NB4 (cell line): ENCODE data around the gene DGCR8.

Experiments
- DNase-seq: peaks from one replicate; pipeline ENCODE4 v3.0.0; 2010; ENCODE audit warnings: low read depth
- H3K4me3 ChIP-seq: one replicate; pipeline ENCODE4 v1.5.1; 2011; ENCODE audit warnings: mild to moderate bottlenecking, low read depth, low read length, moderate library complexity
- CTCF ChIP-seq: IDR thresholded peaks from one replicate; pipeline ENCODE4 v1.5.1; 2012; ENCODE audit warnings: low read depth, low read length
- MYC ChIP-seq: IDR thresholded peaks from 2 replicates; pipeline ENCODE4 v1.6.1; 2011; ENCODE audit warnings: low read depth, low read length
- POLR2A ChIP-seq: IDR thresholded peaks from 2 replicates; pipeline ENCODE4 v1.6.1; 2011; ENCODE audit warnings: mild to moderate bottlenecking; ENCODE audit not compliant: insufficient read length; ENCODE audit errors: extremely low read depth
- TF ChIP-seq, protein P1 (sequence below): IDR thresholded peaks from 2 replicates; pipeline ENCODE4 v1.6.1; 2011; ENCODE audit warnings: low read depth, low read length

DGCR8 gene

DNA sequence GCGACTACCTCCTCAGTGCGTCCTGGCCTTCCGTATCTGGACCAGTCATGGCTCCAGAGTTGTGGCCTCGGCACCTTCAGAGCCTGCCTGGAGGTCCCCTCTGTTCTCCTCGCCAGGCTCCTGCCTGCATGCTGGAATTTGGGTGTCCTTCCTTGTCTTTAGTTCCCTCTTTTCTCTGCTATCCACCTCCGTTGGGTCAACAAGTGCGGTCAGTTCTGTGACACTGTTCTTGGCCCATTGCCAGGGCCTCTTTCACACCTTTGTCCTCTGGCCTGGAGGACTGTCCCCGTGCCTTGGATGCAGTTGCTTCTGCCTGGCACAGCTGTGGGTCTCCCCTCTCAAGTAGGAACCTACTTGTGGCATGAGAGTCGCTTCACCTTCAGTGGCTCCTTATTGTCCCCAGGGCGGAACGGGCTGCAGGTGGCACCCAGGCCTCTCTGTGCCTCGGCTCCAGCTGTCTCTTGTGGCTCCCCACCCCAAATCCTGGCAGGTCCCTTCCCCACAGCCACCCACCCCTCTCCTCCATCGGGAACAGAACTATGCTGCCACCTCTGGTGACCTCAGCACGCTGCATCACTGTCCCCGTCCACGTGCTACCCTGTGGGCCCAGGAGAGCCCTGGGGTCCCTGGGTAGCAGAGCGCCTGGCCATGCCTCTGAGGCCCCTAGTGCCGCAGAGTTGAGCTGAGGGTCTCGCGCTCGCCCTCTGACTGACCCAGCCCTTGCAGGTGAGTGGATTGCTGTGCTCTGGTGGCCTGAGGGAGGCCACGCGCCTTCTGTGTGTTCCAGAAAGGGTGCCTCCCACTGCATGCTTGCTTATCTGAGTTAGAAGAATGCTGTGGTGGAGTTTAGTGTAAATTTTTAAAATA, 4.7 kb downstream of the DGCR8 start:
- peak; percentile 45 for DNase-seq
- H3K4me3 ChIP-seq, result no peak overlapping the region
- TF ChIP-seq POLR2A, result no peak
- TF ChIP-seq, protein P1, sequence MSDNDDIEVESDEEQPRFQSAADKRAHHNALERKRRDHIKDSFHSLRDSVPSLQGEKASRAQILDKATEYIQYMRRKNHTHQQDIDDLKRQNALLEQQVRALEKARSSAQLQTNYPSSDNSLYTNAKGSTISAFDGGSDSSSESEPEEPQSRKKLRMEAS, result peak; percentile 64
- peak; percentile 47; the same call in 1 of the 2 replicates for TF ChIP-seq MYC
- peak; percentile 38 for TF ChIP-seq CTCF

DNA sequence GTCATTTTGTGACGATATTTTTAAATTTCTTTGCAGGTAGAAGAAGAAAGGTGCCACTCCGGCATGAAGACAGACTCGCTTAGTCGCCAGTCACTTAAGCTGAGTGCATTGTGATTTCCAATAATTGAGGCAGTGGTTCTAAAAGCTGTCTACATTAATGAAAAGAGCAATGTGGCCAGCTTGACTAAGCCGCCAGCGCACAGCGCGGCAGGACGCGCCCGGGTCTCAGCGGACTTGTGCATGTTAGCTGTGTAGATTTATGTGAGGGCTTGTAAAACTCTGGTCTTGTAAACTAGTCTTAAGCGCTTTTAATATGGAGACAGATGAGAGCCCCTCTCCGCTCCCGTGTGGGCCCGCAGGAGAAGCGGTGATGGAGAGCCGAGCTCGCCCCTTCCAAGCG, 5.6 kb downstream of the DGCR8 start:
- H3K4me3 ChIP-seq, result no peak overlapping the region
- DNase-seq, result no peak
- TF ChIP-seq POLR2A (no peak), MYC (no peak), CTCF (no peak)
- TF ChIP-seq, protein P1, result no peak

DNA sequence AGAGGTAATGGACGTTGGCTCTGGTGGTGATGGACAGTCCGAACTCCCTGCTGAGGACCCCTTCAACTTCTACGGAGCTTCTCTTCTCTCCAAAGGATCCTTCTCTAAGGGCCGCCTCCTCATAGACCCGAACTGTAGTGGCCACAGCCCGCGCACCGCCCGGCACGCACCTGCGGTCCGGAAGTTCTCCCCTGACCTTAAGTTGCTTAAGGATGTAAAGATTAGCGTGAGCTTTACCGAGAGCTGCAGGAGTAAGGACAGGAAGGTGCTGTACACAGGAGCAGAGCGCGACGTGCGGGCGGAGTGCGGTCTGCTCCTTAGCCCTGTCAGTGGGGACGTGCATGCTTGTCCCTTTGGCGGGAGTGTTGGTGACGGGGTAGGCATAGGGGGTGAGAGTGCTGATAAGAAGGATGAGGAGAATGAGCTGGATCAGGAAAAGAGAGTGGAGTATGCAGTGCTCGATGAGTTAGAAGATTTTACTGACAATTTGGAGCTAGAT, 6.1 kb downstream of the DGCR8 start:
- no peak for DNase-seq
- TF ChIP-seq, protein P1, result no peak
- TF ChIP-seq MYC (no peak), CTCF (no peak), POLR2A (no peak)
- no peak overlapping the region for H3K4me3 ChIP-seq

DNA sequence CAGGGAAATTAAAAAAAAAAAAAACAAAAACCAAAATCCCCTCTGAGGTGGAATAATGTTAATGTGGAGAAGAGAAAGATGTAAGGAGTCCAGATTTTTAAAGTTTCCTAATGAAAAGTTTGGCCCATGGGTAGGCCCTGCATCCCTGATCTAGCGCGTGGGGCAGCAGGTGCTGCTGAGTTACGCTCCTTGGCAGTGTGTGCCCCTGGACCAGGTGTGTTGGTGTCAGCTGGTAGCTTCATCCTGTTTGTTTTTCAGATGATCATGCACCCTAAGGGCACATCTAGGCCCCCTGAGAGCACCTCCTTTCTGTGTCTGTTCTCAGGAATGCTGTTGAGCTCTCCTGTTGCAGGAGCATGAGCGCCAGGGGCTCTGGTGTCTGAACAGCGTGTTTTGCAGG, 6.7 kb downstream of the DGCR8 start:
- no peak overlapping the region for H3K4me3 ChIP-seq
- TF ChIP-seq, protein P1, result no peak
- TF ChIP-seq POLR2A, result no peak
- TF ChIP-seq CTCF, result no peak
- DNase-seq, result no peak

GRCh38 chr22:20087319-20088262, 7.5 kb downstream of the DGCR8 start:
- TF ChIP-seq, protein P1, result no peak
- TF ChIP-seq MYC (no peak), POLR2A (no peak), CTCF (no peak)
- no peak for DNase-seq
- no peak overlapping the region for H3K4me3 ChIP-seq
